Ovary (tissue), 9 donors: ENCODE data around the gene NHSL2. TPM values are rescaled to one million over a fixed set of nuclear protein-coding genes. Genes with fewer than 3 reads are reported as not detected.

Experiments used
- DNase-seq, 5 donors: peaks; one replicate each; pipeline ENCODE4 v3.0.0-alpha.2; 2019 to 2020
- H3K27ac ChIP-seq, 2 donors: fragments of 200-600 bp; one replicate each; pipeline versions ENCODE4 v1.5.1 to v1.8.0; 2019 to 2022
- H3K27me3 ChIP-seq: fragments of 200-600 bp; one replicate; pipeline ENCODE4 v1.8.0; 2022
- H3K36me3 ChIP-seq: fragments of 200-600 bp; sonication (generic); one replicate; pipeline ENCODE4 v1.5.1; 2019
- H3K4me1 ChIP-seq: one replicate; pipeline ENCODE4 v1.8.1; 2013; ENCODE audit warnings: mild to moderate bottlenecking, moderate library complexity; ENCODE audit not compliant: insufficient read depth
- H3K4me3 ChIP-seq: fragments of 200-600 bp; sonication (generic); one replicate; pipeline ENCODE4 v1.5.1; 2017
- H3K9me3 ChIP-seq, 2 donors: fragments of 200-600 bp in 1 of 2; sonication (generic) in 1 of 2; one replicate each; pipeline versions ENCODE4 v1.5.1 to v1.8.1; 2013 to 2019; ENCODE audit warnings: mild to moderate bottlenecking in 1 of 2, moderate library complexity in 1 of 2
- EP300 ChIP-seq: sonication (generic); formaldehyde crosslinking; IDR thresholded peaks from one replicate; pipeline ENCODE4 v1.6.1; 2017; ENCODE audit warnings: antibody characterized with exemption
- POLR2A ChIP-seq: fragments of 450-650 bp; IDR thresholded peaks from one replicate; pipeline ENCODE4 v1.6.1; 2017; ENCODE audit warnings: antibody characterized with exemption, mild to moderate bottlenecking, moderate library complexity
- WGBS, 3 donors: extraction: QIAGEN DNeasy Blood & Tissue Kit in 1 of 3; methylation state at CpG; one replicate each; pipeline versions ENCODE4 v1.1.5 to v1.1.7; 2013 to 2017; 5-methylcytosine and 5-hydroxymethylcytosine counted together
- intact Hi-C, 4 donors: fragments of 100-400 bp; cut with DNase I; formaldehyde crosslinking; loops; one replicate each; pipeline versions ENCODE4 v1.11.0 to v1.15.1; 2022 to 2023
- polyA plus RNA-seq, 2 donors: library from polyadenylated mRNA; stranded (reverse); fragments of 200-250 nt in 1 of 2; fragments of 350-450 nt in 1 of 2; fragmentation: Illumina TruSeq in 1 of 2; extraction: RNeasy Lipid Tissue Mini Kit (QIAGEN cat#74804) in 1 of 2; gene quantifications; one replicate each; pipeline ENCODE4 v1.2.3, GENCODE V29; 2013 to 2014
- total RNA-seq, 7 donors: library from RNA; depleted of rRNA in 2 of 7; stranded (reverse); fragments of >200 nt in 2 of 7; fragmentation: NEBNext Ultra II Directional in 3 of 7; extraction: Animal tissue kit (Norgen Biotek cat#: 25700) in 3 of 7; gene quantifications; one replicate each; pipeline versions ENCODE4 v1.1.0 to v1.2.4, GENCODE V29; 2016 to 2023
- TF ChIP-seq, protein P1 (sequence below), 3 donors: fragments of 450-650 bp in 2 of 3; fragments of 200-600 bp in 1 of 3; IDR thresholded peaks; one replicate each; pipeline versions ENCODE4 v1.5.1 to v1.8.0; 2016 to 2022; ENCODE audit warnings: antibody characterized with exemption in 3 of 3, mild to moderate bottlenecking in 1 of 3
- donor health status: DM: no; HTN: no; CAD: no; lungs with moderate emphysema.
- donor health status: DM: no; HTN: no; CAD: no.
- donor health status: Bipolar disorder and iron deficiency.
- donor health status: DM: yes; HTN: yes; CAD: no.
- donor health status: DM: no; HTN: no; CAD: no.
- donor health status: DM: yes; HTN: yes; CAD: no.

NHSL2 gene
- total and polyA plus RNA-seq, 9 donors, result 1.2 to 9.2 (median 4.4) TPM

DNA sequence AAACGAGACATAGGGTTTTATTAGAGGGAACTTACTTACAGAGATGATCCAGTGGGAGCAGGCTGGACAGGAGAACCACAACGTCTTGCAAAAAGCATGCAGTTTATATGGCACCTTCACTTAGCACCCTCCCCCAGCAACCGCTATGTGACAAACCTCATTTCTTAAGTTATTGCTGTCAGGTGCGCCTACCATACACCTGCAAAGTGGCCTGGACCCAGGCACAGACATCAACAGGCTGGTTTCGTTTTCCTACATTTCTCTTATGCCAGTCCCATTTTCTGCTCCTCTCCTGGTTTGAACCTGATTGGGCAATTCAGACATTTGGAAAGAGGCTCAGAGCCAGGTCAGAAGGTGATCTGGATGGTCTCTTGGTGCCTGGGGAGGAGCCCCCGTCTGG is 202.8 kb downstream of the NHSL2 start:
- no peak overlapping the region for H3K27ac ChIP-seq
- no peak for TF ChIP-seq POLR2A
- TF ChIP-seq, protein P1, sequence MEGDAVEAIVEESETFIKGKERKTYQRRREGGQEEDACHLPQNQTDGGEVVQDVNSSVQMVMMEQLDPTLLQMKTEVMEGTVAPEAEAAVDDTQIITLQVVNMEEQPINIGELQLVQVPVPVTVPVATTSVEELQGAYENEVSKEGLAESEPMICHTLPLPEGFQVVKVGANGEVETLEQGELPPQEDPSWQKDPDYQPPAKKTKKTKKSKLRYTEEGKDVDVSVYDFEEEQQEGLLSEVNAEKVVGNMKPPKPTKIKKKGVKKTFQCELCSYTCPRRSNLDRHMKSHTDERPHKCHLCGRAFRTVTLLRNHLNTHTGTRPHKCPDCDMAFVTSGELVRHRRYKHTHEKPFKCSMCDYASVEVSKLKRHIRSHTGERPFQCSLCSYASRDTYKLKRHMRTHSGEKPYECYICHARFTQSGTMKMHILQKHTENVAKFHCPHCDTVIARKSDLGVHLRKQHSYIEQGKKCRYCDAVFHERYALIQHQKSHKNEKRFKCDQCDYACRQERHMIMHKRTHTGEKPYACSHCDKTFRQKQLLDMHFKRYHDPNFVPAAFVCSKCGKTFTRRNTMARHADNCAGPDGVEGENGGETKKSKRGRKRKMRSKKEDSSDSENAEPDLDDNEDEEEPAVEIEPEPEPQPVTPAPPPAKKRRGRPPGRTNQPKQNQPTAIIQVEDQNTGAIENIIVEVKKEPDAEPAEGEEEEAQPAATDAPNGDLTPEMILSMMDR (IDR thresholded peaks at IDR 0.05), result no peak
- no peak for TF ChIP-seq EP300
- no peaks in the 10 kb centered on the region for H3K27me3 ChIP-seq
- no peak for DNase-seq
- H3K4me1 ChIP-seq, result no peaks in the 10 kb centered on the region
- no peak overlapping the region for H3K4me3 ChIP-seq
- intact Hi-C loops, result no loop called here
- H3K9me3 ChIP-seq, result no peaks in the 10 kb centered on the region
- 72 to 80% (median 76%) methylated on average over 6 of the region's 6 CpGs for WGBS, 3 donors
- H3K36me3 ChIP-seq, result no peaks in the 10 kb centered on the region

DNA sequence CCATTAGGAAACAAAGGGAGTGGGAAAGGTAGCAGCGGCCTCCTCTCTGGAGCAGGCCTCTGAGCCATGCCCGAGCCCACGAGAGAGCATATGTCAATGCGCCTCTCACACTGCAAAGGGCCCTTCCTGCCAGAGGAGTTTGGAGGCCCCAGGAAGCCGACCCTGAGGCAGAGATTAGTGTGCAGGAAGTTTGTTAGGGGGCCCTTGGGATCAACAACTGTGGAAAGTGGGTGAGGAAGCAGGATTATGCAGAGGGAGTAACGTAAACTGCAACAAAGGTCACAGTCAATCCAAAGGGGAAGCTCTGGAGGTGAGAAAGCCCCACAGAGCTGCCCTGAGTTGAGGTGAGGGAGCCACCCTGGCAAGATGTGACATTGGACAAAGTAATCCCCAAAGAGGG is 203.7 kb downstream of the NHSL2 start:
- no peak overlapping the region for H3K27ac ChIP-seq
- TF ChIP-seq EP300 (no peak), POLR2A (no peak)
- TF ChIP-seq, protein P1 (IDR thresholded peaks at IDR 0.05), result no peak
- no peaks in the 10 kb centered on the region for H3K27me3 ChIP-seq
- H3K4me1 ChIP-seq, result no peaks in the 10 kb centered on the region
- no peak for DNase-seq
- H3K4me3 ChIP-seq, result no peak overlapping the region
- intact Hi-C loops, result no loop called here
- no peaks in the 10 kb centered on the region for H3K36me3 ChIP-seq
- 70 to 72% (median 72%) methylated on average over 6 of the region's 6 CpGs for WGBS, 3 donors
- H3K9me3 ChIP-seq, result no peaks in the 10 kb centered on the region

DNA sequence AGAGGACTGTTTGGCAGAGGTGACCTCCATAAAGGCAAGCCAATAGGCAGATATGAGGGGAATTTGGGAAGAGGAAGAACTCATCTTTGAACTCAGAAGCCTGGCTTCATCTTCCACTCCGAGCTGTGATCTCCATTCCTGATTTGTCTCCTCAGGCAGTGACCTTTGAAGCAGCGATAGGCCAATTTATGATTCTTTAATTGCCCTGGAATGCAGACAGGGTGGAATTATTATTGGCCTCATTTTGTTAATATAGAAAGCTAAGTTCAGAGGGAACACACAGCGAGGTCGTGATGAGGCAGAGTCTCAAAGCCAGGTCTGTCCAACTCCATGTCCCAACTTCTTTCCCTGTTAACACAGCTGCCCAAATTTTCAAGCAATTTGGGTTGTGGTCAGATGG is 204.2 kb downstream of the NHSL2 start:
- Histone ChIP-seq H3K27ac (no peak overlapping the region), H3K4me3 (no peak overlapping the region), H3K27me3 (no peaks in the 10 kb centered on the region), H3K4me1 (no peaks in the 10 kb centered on the region), H3K9me3 (no peaks in the 10 kb centered on the region), H3K36me3 (no peaks in the 10 kb centered on the region)
- no peak for DNase-seq
- WGBS, 3 donors, result 69 to 85% (median 76%) methylated on average over 4 of the region's 4 CpGs
- intact Hi-C loops, result no loop called here
- TF ChIP-seq POLR2A (no peak), EP300 (no peak)
- TF ChIP-seq, protein P1 (IDR thresholded peaks at IDR 0.05), result no peak

DNA sequence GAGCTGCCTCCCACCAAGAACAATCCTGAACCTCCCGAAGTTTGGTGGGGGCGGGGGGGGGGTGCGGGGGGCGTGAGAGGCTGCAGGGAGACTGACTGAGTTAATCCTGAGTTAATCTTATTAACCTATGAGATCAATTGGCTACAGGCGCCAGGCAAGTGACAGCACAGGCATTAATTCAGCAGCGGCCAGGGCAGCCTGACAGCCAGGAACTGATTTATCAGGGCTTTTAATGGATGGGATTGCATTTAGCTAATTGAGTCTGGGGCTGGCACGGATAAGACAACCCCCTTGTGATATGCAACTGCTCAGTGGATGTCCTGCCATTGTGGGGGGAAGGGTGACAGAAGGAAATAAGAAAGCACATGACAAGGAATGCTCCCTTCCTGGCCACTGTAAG is 204.7 kb downstream of the NHSL2 start:
- DNase-seq, result no peak
- no peak overlapping the region for H3K4me3 ChIP-seq
- no peak for TF ChIP-seq POLR2A
- no peak for TF ChIP-seq EP300
- TF ChIP-seq, protein P1 (IDR thresholded peaks at IDR 0.05), result no peak
- no peaks in the 10 kb centered on the region for H3K36me3 ChIP-seq
- intact Hi-C loops, result no loop called here
- H3K4me1 ChIP-seq, result no peaks in the 10 kb centered on the region
- H3K9me3 ChIP-seq, result no peaks in the 10 kb centered on the region
- WGBS, 3 donors, result 46 to 50% (median 50%) methylated on average over 7 of the region's 7 CpGs
- H3K27ac ChIP-seq, result no peak overlapping the region
- no peaks in the 10 kb centered on the region for H3K27me3 ChIP-seq
